OCI-LY1 (cell line): Measurements from ENCODE around the gene TTC23L.

Experiments used
- H2AFZ ChIP-seq: fragments of 200-600 bp; sonication (generic), shearing (Covaris generic); 2 replicates; pipeline ENCODE4 v1.6.0; 2014; ENCODE audit warnings: antibody characterized with exemption, mild to moderate bottlenecking, low read length
- H3F3A ChIP-seq: fragments of 200-600 bp; sonication (generic), shearing (Covaris generic); 2 replicates; pipeline ENCODE4 v1.6.0; 2014; ENCODE audit warnings: mild to moderate bottlenecking, antibody characterized with exemption, low read length, moderate library complexity; ENCODE audit not compliant: insufficient read depth
- H3K27ac ChIP-seq: fragments of 200-600 bp; sonication (generic); 2 replicates; pipeline ENCODE4 v1.5.1; 2014; ENCODE audit warnings: low read length, mixed run types, mild to moderate bottlenecking, low read depth; ENCODE audit not compliant: poor library complexity, severe bottlenecking
- H3K27me3 ChIP-seq: fragments of 200-600 bp; sonication (generic); 2 replicates; pipeline ENCODE4 v1.6.0; 2014; ENCODE audit warnings: antibody characterized with exemption, mild to moderate bottlenecking, low read length, moderate library complexity; ENCODE audit not compliant: insufficient read depth
- H3K36me3 ChIP-seq: fragments of 200-600 bp; sonication (generic); 2 replicates; pipeline ENCODE4 v1.6.1; 2014; ENCODE audit warnings: mild to moderate bottlenecking, antibody characterized with exemption, low read length, moderate library complexity, mixed read lengths; ENCODE audit not compliant: insufficient read depth
- H3K4me1 ChIP-seq: fragments of 200-600 bp; sonication (generic); 2 replicates; pipeline ENCODE4 v1.5.1; 2014; ENCODE audit warnings: mild to moderate bottlenecking, low read length, moderate library complexity; ENCODE audit not compliant: insufficient read depth, severe bottlenecking
- H3K4me2 ChIP-seq: fragments of 200-600 bp; sonication (generic), shearing (Covaris generic); 2 replicates; pipeline ENCODE4 v1.6.1; 2014; ENCODE audit warnings: low read length
- H3K4me3 ChIP-seq: fragments of 200-600 bp; sonication (generic); 2 replicates; pipeline ENCODE4 v1.5.1; 2014; ENCODE audit warnings: low read length, low read depth, mild to moderate bottlenecking, mixed read lengths; ENCODE audit not compliant: poor library complexity, severe bottlenecking
- H3K79me2 ChIP-seq: fragments of 200-600 bp; shearing (Covaris generic); 2 replicates; pipeline ENCODE4 v1.6.1; 2016; ENCODE audit warnings: mixed run types, low read length, mixed read lengths; ENCODE audit not compliant: insufficient read depth
- H3K9ac ChIP-seq: fragments of 200-600 bp; sonication (generic), shearing (Covaris generic); 2 replicates; pipeline ENCODE4 v1.6.1; 2014; ENCODE audit warnings: mild to moderate bottlenecking, low read length, mixed read lengths
- H3K9me2 ChIP-seq: fragments of 200-600 bp; sonication (generic), shearing (Covaris generic); 2 replicates; pipeline ENCODE4 v1.6.1; 2014; ENCODE audit warnings: low read depth, mild to moderate bottlenecking, low read length, mixed read lengths
- H3K9me3 ChIP-seq: fragments of 200-600 bp; shearing (Covaris generic); 2 replicates; pipeline ENCODE4 v1.6.1; 2014; ENCODE audit warnings: low read length, mixed read lengths
- H4K20me1 ChIP-seq: fragments of 200-600 bp; sonication (generic), shearing (Covaris generic); 2 replicates; pipeline ENCODE4 v1.6.0; 2016; ENCODE audit warnings: mild to moderate bottlenecking, low read length; ENCODE audit not compliant: insufficient read depth
- CTCF ChIP-seq: fragments of 200-600 bp; sonication (generic), shearing (Covaris generic); IDR thresholded peaks from 2 replicates; pipeline ENCODE4 v1.5.1; 2017; ENCODE audit warnings: mild to moderate bottlenecking, antibody characterized with exemption, low read length, moderate library complexity, mixed read lengths
- EZH2 ChIP-seq: fragments of 200-600 bp; sonication (generic), shearing (Covaris generic); IDR thresholded peaks from 2 replicates; pipeline ENCODE4 v1.8.0; 2017; ENCODE audit warnings: borderline replicate concordance, mixed run types, mild to moderate bottlenecking, antibody characterized with exemption, low read length, moderate library complexity, mixed read lengths

TTC23L gene

GRCh38 chr5:34835664-34836063 is 3.3 kb upstream of the TTC23L start:
- H3K4me2 ChIP-seq: no peak overlapping the region
- no peak overlapping the region for H3K9ac ChIP-seq
- no peaks in the 10 kb centered on the region for H4K20me1 ChIP-seq
- TF ChIP-seq CTCF (no peak), EZH2 (no peak)
- no peaks in the 10 kb centered on the region for H3F3A ChIP-seq
- H3K4me3 ChIP-seq: no peak overlapping the region
- no peaks in the 10 kb centered on the region for H3K36me3 ChIP-seq
- no peak overlapping the region for H2AFZ ChIP-seq
- no peaks in the 10 kb centered on the region for H3K9me2 ChIP-seq
- H3K4me1 ChIP-seq: no peaks in the 10 kb centered on the region
- no peaks in the 10 kb centered on the region for H3K9me3 ChIP-seq
- H3K27ac ChIP-seq: no peak overlapping the region
- no peaks in the 10 kb centered on the region for H3K79me2 ChIP-seq
- no peaks in the 10 kb centered on the region; the same call in 1 of the 2 replicates for H3K27me3 ChIP-seq

GRCh38 chr5:34841816-34842215 is 2.9 kb downstream of the TTC23L start:
- H3K27ac ChIP-seq: no peak overlapping the region
- no peaks in the 10 kb centered on the region for H3K4me1 ChIP-seq
- TF ChIP-seq EZH2 (no peak), CTCF (no peak)
- H3K36me3 ChIP-seq: no peaks in the 10 kb centered on the region
- no peaks in the 10 kb centered on the region for H4K20me1 ChIP-seq
- no peaks in the 10 kb centered on the region for H3F3A ChIP-seq
- no peaks in the 10 kb centered on the region for H3K9me3 ChIP-seq
- no peak overlapping the region for H2AFZ ChIP-seq
- no peak overlapping the region for H3K4me3 ChIP-seq
- H3K27me3 ChIP-seq: no peaks in the 10 kb centered on the region
- no peaks in the 10 kb centered on the region for H3K79me2 ChIP-seq
- no peak overlapping the region for H3K9ac ChIP-seq
- H3K4me2 ChIP-seq: no peak overlapping the region
- H3K9me2 ChIP-seq: no peaks in the 10 kb centered on the region

- TF ChIP-seq EZH2 (no peak), CTCF (no peak)
- no peak overlapping the region for H3K4me3 ChIP-seq
Measured at GRCh38 chr5:34842554-34842953, 3.6 kb downstream of the TTC23L start.

More at GRCh38 chr5:34842554-34842953, 3.6 kb downstream of the TTC23L start:
- Histone ChIP-seq H3K4me2 (no peak overlapping the region), H3K9me2 (no peaks in the 10 kb centered on the region), H3K27ac (no peak overlapping the region), H3K27me3 (no peaks in the 10 kb centered on the region), H3K9ac (no peak overlapping the region), H3F3A (no peaks in the 10 kb centered on the region), H3K79me2 (no peaks in the 10 kb centered on the region), H3K36me3 (no peaks in the 10 kb centered on the region), H2AFZ (no peak overlapping the region), H3K9me3 (no peaks in the 10 kb centered on the region), H3K4me1 (no peaks in the 10 kb centered on the region), H4K20me1 (no peaks in the 10 kb centered on the region)
